Esophagus muscularis mucosa (tissue), 4 donors: ENCODE data around the gene HMG20B.

Experiments
- EP300 ChIP-seq: sonication (generic); formaldehyde crosslinking; IDR thresholded peaks from one replicate; pipeline ENCODE4 v1.6.1; 2017; ENCODE audit warnings: antibody characterized with exemption
- POLR2A ChIP-seq: fragments of 450-650 bp; IDR thresholded peaks from one replicate; pipeline ENCODE4 v1.6.1; 2017; ENCODE audit warnings: antibody characterized with exemption, moderate library complexity, mild to moderate bottlenecking, low read depth
- TF ChIP-seq, protein P1 (sequence below), 3 experiments: fragments of 200-600 bp in 2 of 3; fragments of 450-650 bp in 1 of 3; sonication (generic) in 2 of 3; IDR thresholded peaks; one replicate each; pipeline ENCODE4 v1.5.1; 2017 to 2019; ENCODE audit warnings: antibody characterized with exemption in 3 of 3, mild to moderate bottlenecking in 2 of 3, moderate library complexity in 1 of 3

DNA sequence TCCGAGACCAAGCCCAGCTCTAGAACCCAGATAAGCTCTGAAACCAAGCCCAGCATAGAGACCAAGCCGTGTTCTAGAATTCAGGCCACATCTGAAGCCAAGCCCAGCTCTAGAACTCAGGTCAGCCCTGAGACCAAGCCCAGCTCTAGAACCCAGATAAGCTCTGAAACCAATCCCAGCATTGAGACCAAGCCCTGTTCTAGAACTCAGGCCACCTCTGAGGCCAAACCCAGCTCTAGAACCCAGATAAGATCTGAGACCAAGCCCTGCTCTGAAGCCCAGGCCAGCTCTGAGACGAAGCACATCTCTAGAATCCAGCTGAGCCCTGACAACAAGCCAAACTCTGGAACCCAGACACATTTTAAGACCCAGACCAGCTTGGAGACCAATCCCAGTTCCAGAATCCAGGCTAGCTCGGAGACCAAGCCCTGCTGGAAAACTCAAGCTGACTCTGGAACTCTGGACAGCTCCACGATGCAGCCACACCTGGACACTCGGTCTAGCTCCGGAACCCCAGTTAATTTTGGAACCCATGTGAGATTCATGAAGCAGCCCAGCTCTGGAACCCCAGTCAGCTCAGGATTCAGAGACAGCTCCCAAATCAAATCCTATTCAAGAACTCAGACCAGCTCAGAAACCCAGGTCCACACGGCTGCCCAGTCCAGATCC is 18.4 kb downstream of the HMG20B start:
- TF ChIP-seq, protein P1, sequence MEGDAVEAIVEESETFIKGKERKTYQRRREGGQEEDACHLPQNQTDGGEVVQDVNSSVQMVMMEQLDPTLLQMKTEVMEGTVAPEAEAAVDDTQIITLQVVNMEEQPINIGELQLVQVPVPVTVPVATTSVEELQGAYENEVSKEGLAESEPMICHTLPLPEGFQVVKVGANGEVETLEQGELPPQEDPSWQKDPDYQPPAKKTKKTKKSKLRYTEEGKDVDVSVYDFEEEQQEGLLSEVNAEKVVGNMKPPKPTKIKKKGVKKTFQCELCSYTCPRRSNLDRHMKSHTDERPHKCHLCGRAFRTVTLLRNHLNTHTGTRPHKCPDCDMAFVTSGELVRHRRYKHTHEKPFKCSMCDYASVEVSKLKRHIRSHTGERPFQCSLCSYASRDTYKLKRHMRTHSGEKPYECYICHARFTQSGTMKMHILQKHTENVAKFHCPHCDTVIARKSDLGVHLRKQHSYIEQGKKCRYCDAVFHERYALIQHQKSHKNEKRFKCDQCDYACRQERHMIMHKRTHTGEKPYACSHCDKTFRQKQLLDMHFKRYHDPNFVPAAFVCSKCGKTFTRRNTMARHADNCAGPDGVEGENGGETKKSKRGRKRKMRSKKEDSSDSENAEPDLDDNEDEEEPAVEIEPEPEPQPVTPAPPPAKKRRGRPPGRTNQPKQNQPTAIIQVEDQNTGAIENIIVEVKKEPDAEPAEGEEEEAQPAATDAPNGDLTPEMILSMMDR (IDR thresholded peaks at IDR 0.05), result no peak
- TF ChIP-seq POLR2A (no peak), EP300 (no peak)
